HL-60/S4 treated with retinoic acid at 250 ng/mL for 4 days and 3 days (cell line): ENCODE measurements around the gene WLS.

ENCODE experiments used
- in situ Hi-C: fragments of 300-500 bp; cut with MboI; formaldehyde crosslinking; loops from 2 replicates; pipeline ENCODE4 v1.7.0; 2022; ENCODE audit warnings: low sequenced_read_pairs

WLS gene

GRCh38 chr1:68202239-68202832 is 30.0 kb downstream of the WLS start:
- in situ Hi-C loops: no loop called here

GRCh38 chr1:68201546-68202238 is 30.6 kb downstream of the WLS start:
- in situ Hi-C loops: no loop called here

GRCh38 chr1:68199603-68200002 is 32.7 kb downstream of the WLS start:
- in situ Hi-C loops: no loop called here

GRCh38 chr1:68198752-68199151 is 33.6 kb downstream of the WLS start:
- in situ Hi-C loops: no loop called here

- in situ Hi-C loops: no loop called here
Measured at GRCh38 chr1:68197891-68198290, 34.4 kb downstream of the WLS start.

- in situ Hi-C loops: no loop called here
Measured at GRCh38 chr1:68197461-68197860, 34.9 kb downstream of the WLS start.

GRCh38 chr1:68196676-68197075 is 35.6 kb downstream of the WLS start:
- in situ Hi-C loops: no loop called here

GRCh38 chr1:68191717-68192116 is 40.6 kb downstream of the WLS start:
- in situ Hi-C loops: no loop called here

GRCh38 chr1:68188644-68189340 is 43.5 kb downstream of the WLS start:
- in situ Hi-C loops: no loop called here

GRCh38 chr1:68188060-68188538 is 44.2 kb downstream of the WLS start:
- in situ Hi-C loops: no loop called here

GRCh38 chr1:68185743-68186142 is 46.6 kb downstream of the WLS start:
- in situ Hi-C loops: no loop called here

- in situ Hi-C loops: no loop called here
Measured at GRCh38 chr1:68183895-68184294, 48.4 kb downstream of the WLS start.

GRCh38 chr1:68181165-68181556 is 51.2 kb downstream of the WLS start:
- in situ Hi-C loops: no loop called here

- in situ Hi-C loops: no loop called here
Measured at GRCh38 chr1:68180441-68181164, 51.7 kb downstream of the WLS start.

GRCh38 chr1:68178821-68179490 is 53.4 kb downstream of the WLS start:
- in situ Hi-C loops: no loop called here

GRCh38 chr1:68175621-68176398 is 56.5 kb downstream of the WLS start:
- in situ Hi-C loops: no loop called here

- in situ Hi-C loops: no loop called here
Measured at GRCh38 chr1:68174738-68175113, 57.6 kb downstream of the WLS start.

GRCh38 chr1:68173936-68174737 is 58.2 kb downstream of the WLS start:
- in situ Hi-C loops: no loop called here

GRCh38 chr1:68173283-68173935 is 58.9 kb downstream of the WLS start:
- in situ Hi-C loops: no loop called here
